GM12878 (cell line): ENCODE measurements around the gene MAGI2. TPM values are rescaled to one million over a fixed set of nuclear protein-coding genes. Genes with fewer than 3 reads are reported as not detected.

Experiments
- ATAC-seq: fragments of 200-7000 bp; cut with Tn5 transposase; 3 replicates; pipeline ENCODE4 v1.9.1; 2020; ENCODE audit warnings: mild to moderate bottlenecking, moderate library complexity
- BruUV-seq: library from RNA; stranded (reverse); fragments of 400-500 nt; replicated peaks from 2 replicates; lab custom pipeline; 2021; lab: Mats Ljungman, UMichigan
- CTCF ChIA-PET: fragments of 300-600 bp; sonication (Branson Sonifier 250); formaldehyde crosslinking; extraction: SDS; loops from one replicate; lab custom pipeline; 2021; ENCODE audit warnings: inconsistent platforms; lab: Yijun Ruan, JAX
- POLR2A ChIA-PET: fragments of 350-600 bp; formaldehyde crosslinking; extraction: SDS; loops from one replicate; lab custom pipeline; 2021; ENCODE audit warnings: inconsistent platforms; lab: Charles Lee
- RAD21 ChIA-PET: fragments of 300-600 bp; sonication (Branson Sonifier 250); formaldehyde crosslinking; loops from one replicate; lab custom pipeline; 2023; ENCODE audit warnings: antibody characterized with exemption; ENCODE audit not compliant: unreplicated experiment; lab: Charles Lee
- SMC1A ChIA-PET: fragments of 300-600 bp; sonication (Branson Sonifier 250); formaldehyde crosslinking; loops from one replicate; lab custom pipeline; 2023; ENCODE audit not compliant: unreplicated experiment, uncharacterized antibody; lab: Charles Lee
- DNase-seq: peaks from one replicate; pipeline ENCODE4 v3.0.0-alpha.2; 2011; ENCODE audit warnings: low read depth, low spot score
- FAIRE-seq: peaks from 3 replicates; lab custom pipeline; 2011; peaks lifted over from hg19 to GRCh38; lab: Jason Lieb, UNC
- H2AFZ ChIP-seq: 2 replicates; pipeline ENCODE4 v1.6.0; 2011; ENCODE audit warnings: low read depth, low read length, control low read depth; ENCODE audit not compliant: control insufficient read depth
- H3K27ac ChIP-seq: 2 replicates; pipeline ENCODE4 v1.5.1; 2011; ENCODE audit warnings: control low read depth; ENCODE audit not compliant: control insufficient read depth, insufficient read depth
- H3K27me3 ChIP-seq, 2 experiments: replicated peaks in 1 of 2; 2 replicates each; pipeline versions ENCODE4 v1.6.0 to v1.6.1; 2011; ENCODE audit warnings: low read length in 1 of 2; ENCODE audit not compliant: control insufficient read depth in 2 of 2, insufficient read depth in 2 of 2
- H3K36me3 ChIP-seq, 2 experiments: 2 replicates each; pipeline ENCODE4 v1.5.1; 2011; ENCODE audit warnings: low read length in 1 of 2; ENCODE audit not compliant: control insufficient read depth in 2 of 2, insufficient read depth in 2 of 2
- H3K4me1 ChIP-seq: 2 replicates; pipeline ENCODE4 v1.6.1; 2011; ENCODE audit warnings: mild to moderate bottlenecking, low read length, moderate library complexity, mixed read lengths; ENCODE audit not compliant: control insufficient read depth, insufficient read depth
- H3K4me2 ChIP-seq: 2 replicates; pipeline ENCODE4 v1.6.0; 2011; ENCODE audit warnings: control low read depth; ENCODE audit not compliant: control insufficient read depth, insufficient read depth
- H3K4me3 ChIP-seq: fragments of 200-600 bp; sonication (generic); 2 replicates; pipeline ENCODE4 v1.5.1; 2016
- H3K79me2 ChIP-seq: 2 replicates; pipeline ENCODE4 v1.6.0; 2011; ENCODE audit warnings: low read length; ENCODE audit not compliant: control insufficient read depth, insufficient read depth
- H3K9ac ChIP-seq: 2 replicates; pipeline ENCODE4 v1.8.0; 2011; ENCODE audit warnings: low read length, control low read depth, mixed read lengths; ENCODE audit not compliant: control insufficient read depth, insufficient read depth
- H3K9me3 ChIP-seq: replicated peaks from 3 replicates; pipeline ENCODE4 v1.5.1; 2011; ENCODE audit warnings: mild to moderate bottlenecking, low read length; ENCODE audit not compliant: control insufficient read depth, insufficient read depth
- H4K20me1 ChIP-seq: 2 replicates; pipeline ENCODE4 v1.6.0; 2011; ENCODE audit not compliant: control insufficient read depth, insufficient read depth
- CHD4 ChIP-seq: fragments of 200-600 bp; sonication (generic); IDR thresholded peaks from 2 replicates; pipeline ENCODE4 v1.6.1; 2016; ENCODE audit warnings: mild to moderate bottlenecking
- DPF2 ChIP-seq: fragments of 450-650 bp; IDR thresholded peaks from 2 replicates; pipeline ENCODE4 v1.6.1; 2017; ENCODE audit warnings: mild to moderate bottlenecking
- E2F8 ChIP-seq: fragments of 450-650 bp; IDR thresholded peaks from 2 replicates; pipeline ENCODE4 v1.6.1; 2018; ENCODE audit warnings: mild to moderate bottlenecking, low read depth, moderate library complexity; ENCODE audit not compliant: partially characterized antibody
- EZH2 ChIP-seq: IDR thresholded peaks from 2 replicates; pipeline ENCODE4 v1.6.1; 2012; ENCODE audit warnings: low read depth, mild to moderate bottlenecking, control low read depth, inconsistent platforms, low read length, borderline replicate concordance; ENCODE audit not compliant: control insufficient read depth
- IRF5 ChIP-seq: fragments of 450-650 bp; IDR thresholded peaks from 2 replicates; pipeline ENCODE4 v1.6.1; 2017; ENCODE audit warnings: borderline replicate concordance
- REST ChIP-seq: IDR thresholded peaks from 2 replicates; pipeline ENCODE4 v1.6.1; 2012; ENCODE audit warnings: mild to moderate bottlenecking, low read depth, low read length
- SIX5 ChIP-seq: IDR thresholded peaks from 2 replicates; pipeline ENCODE4 v1.6.1; 2011; ENCODE audit warnings: mild to moderate bottlenecking, low read depth, low read length, moderate library complexity; ENCODE audit not compliant: severe bottlenecking
- SMAD1 ChIP-seq: fragments of 450-650 bp; IDR thresholded peaks from 2 replicates; pipeline ENCODE4 v1.6.1; 2018; ENCODE audit warnings: mild to moderate bottlenecking, low read depth; ENCODE audit not compliant: partially characterized antibody
- ZBTB11 ChIP-seq: fragments of 450-650 bp; formaldehyde crosslinking; IDR thresholded peaks from 2 replicates; pipeline ENCODE4 v1.5.0; 2022; ENCODE audit warnings: mild to moderate bottlenecking, missing genetic modification characterization
- ZNF217 ChIP-seq: fragments of 450-650 bp; IDR thresholded peaks from 2 replicates; pipeline ENCODE4 v1.6.1; 2017; ENCODE audit warnings: antibody characterized with exemption, mild to moderate bottlenecking
- ZNF622 ChIP-seq: fragments of 450-650 bp; IDR thresholded peaks from 2 replicates; pipeline ENCODE4 v1.6.1; 2017; ENCODE audit warnings: mild to moderate bottlenecking, inconsistent platforms
- WGBS: methylation state at CpG from one replicate; pipeline ENCODE4 v1.1.6; 2016; ENCODE audit warnings: low lambda C conversion rate; ENCODE audit not compliant: insufficient replicate concordance, insufficient coverage; ENCODE audit errors: missing lambda C conversion rate; 5-methylcytosine and 5-hydroxymethylcytosine counted together
- in situ Hi-C: fragments of 300-500 bp; cut with MboI; formaldehyde crosslinking; loops from 9 replicates; pipeline ENCODE4 v1.14.3; 2018; ENCODE audit warnings: mixed read lengths
- intact Hi-C: fragments of 100-400 bp; cut with micrococcal nuclease; formaldehyde crosslinking; loops from one replicate; pipeline ENCODE4 v1.14.2; 2022; ENCODE audit not compliant: unreplicated experiment
- polyA plus RNA-seq, 11 experiments: library from polyadenylated mRNA; depleted of rRNA in 4 of 11; unstranded in 6 of 11; stranded (reverse) in 5 of 11; fragments of >200 nt; fragmentation: Nextera tagmentation in 4 of 11; fragmentation: Illumina TruSeq in 1 of 11; extraction: Ambion mirVana in 4 of 11; extraction: Trizol in 1 of 11; gene quantifications; 1 replicate in 1 of 11; 2 replicates in 10 of 11; pipeline versions ENCODE4 v1.2.1 to v1.2.3, GENCODE V29; 2011 to 2016; ENCODE audit warnings: inconsistent platforms in 2 of 11, missing spikeins in 2 of 11, low read depth in 1 of 11
- total RNA-seq, 4 experiments: library from RNA; depleted of rRNA in 3 of 4; stranded (reverse); fragments of >200 nt in 3 of 4; fragmentation: Illumina TruSeq in 1 of 4; extraction: Trizol in 1 of 4; gene quantifications; 2 replicates each; pipeline versions ENCODE4 v1.2.1 to v1.2.3, GENCODE V29; 2013 to 2021

Gene MAGI2
- total and polyA plus RNA-seq, 10 of the 15 experiments (the other 5 are each of a cell fraction or from before 2014, with no cell fraction given) = 0.01 to 0.31 (median 0.05) TPM; not detected in 2

GRCh38 chr7:78002715-78003114 lies 1450.8 kb downstream of the MAGI2 start:
- ChIA-PET RAD21 (no interaction called here), SMC1A (no interaction called here)
- BruUV-seq = no TSS peak
- Histone ChIP-seq H3K4me2 (no peak overlapping the region), H3K36me3 (no peaks in the 10 kb centered on the region), H3K27me3 (no peaks in the 10 kb centered on the region), H3K9ac (no peak overlapping the region), H3K27ac (no peak overlapping the region)
- FAIRE-seq (no peak), DNase-seq (no peak)
- intact Hi-C loops = no loop called here
- in situ Hi-C loops = no loop called here
- TF ChIP-seq IRF5 = no peak
- TF ChIP-seq SIX5 = no peak
- TF ChIP-seq DPF2 = no peak
- TF ChIP-seq REST = no peak
- TF ChIP-seq CHD4 = no peak
- no peak for TF ChIP-seq ZNF217
- no peak for TF ChIP-seq EZH2
- TF ChIP-seq SMAD1 = no peak
- TF ChIP-seq ZNF622 = no peak
- no peak for TF ChIP-seq E2F8
- no peak for TF ChIP-seq ZBTB11 (CRISPR knock-in tag)
- TF ChIP-seq, all 136 proteins: peak for 0
- Histone ChIP-seq H3K9me3 (no peaks in the 10 kb centered on the region; the same call in 2 of the 3 replicates), H3K4me1 (no peaks in the 10 kb centered on the region), H4K20me1 (no peaks in the 10 kb centered on the region), H2AFZ (no peak overlapping the region), H3K4me3 (no peak overlapping the region), H3K79me2 (no peaks in the 10 kb centered on the region)
- no peak for ATAC-seq
- ChIA-PET POLR2A (no interaction called here), CTCF (interaction anchor here (0.9 to 1.7 kb wide), 3 partner anchors 14 to 18 kb away, joined by 3 to 4 read pairs (median 3); no protein-coding TSS in a partner anchor)
- WGBS = 50% methylated on average over 4 of the region's 4 CpGs
